ENCODE data around the gene INPP5A. TPM values are rescaled to one million over a fixed set of nuclear protein-coding genes. Genes with fewer than 3 reads are reported as not detected.
"Not testable (repeated sequence)": the region's sequence is repeated elsewhere in the genome, so short reads cannot be mapped to it uniquely, and the experiment has no call there.

Gene INPP5A
- total and polyA plus RNA-seq, 2 donors (not counting 1 experiment from before 2014, with no cell fraction given): 9.3 to 87.8 TPM

- H3K27ac ChIP-seq (ENCODE audit: low read length in 2 of 2); intact Hi-C loops (cut with micrococcal nuclease); H2AFZ ChIP-seq (ENCODE audit: insufficient read depth, low read depth, low read length, poor library complexity, severe bottlenecking); H3K4me1 Mint-ChIP-seq; H3K9ac ChIP-seq (ENCODE audit: low read length); H3K9me3 Mint-ChIP-seq (ENCODE audit: insufficient read depth); H3K79me2 ChIP-seq (ENCODE audit: control insufficient read depth, insufficient read depth, low read length); ATAC-seq (ENCODE audit: low read depth); H3K36me3 ChIP-seq (replicated peaks in 1 of 2; ENCODE audit: control extremely low read depth in 1 of 2, control insufficient read depth in 1 of 2, extremely low read depth in 1 of 2, insufficient read depth in 2 of 2, low read length in 1 of 2); H3K27me3 ChIP-seq (replicated peaks in 1 of 4; ENCODE audit: control extremely low read depth in 1 of 4, control insufficient read depth in 3 of 4, insufficient read depth in 4 of 4, low read length in 3 of 4); CTCF ChIA-PET; H3K4me3 ChIP-seq (ENCODE audit: control extremely low read depth in 1 of 5, extremely low read depth in 1 of 5, insufficient read depth in 1 of 5, low read depth in 2 of 5, low read length in 4 of 5); H3K4me2 ChIP-seq (replicated peaks; ENCODE audit: low read depth, low read length, poor library complexity, severe bottlenecking); H3K27ac Mint-ChIP-seq; H3K27me3 Mint-ChIP-seq; H3K4me3 Mint-ChIP-seq; H3K9me3 ChIP-seq (ENCODE audit: control extremely low read depth in 1 of 3, control insufficient read depth in 2 of 3, insufficient read depth in 1 of 3, low read length in 2 of 3); DNase-seq; POLR2A ChIA-PET; H4K20me1 ChIP-seq (ENCODE audit: control insufficient read depth, insufficient read depth, low read length, poor library complexity, severe bottlenecking); H3K4me1 ChIP-seq (ENCODE audit: control insufficient read depth in 2 of 2, insufficient read depth in 2 of 2, low read length in 2 of 2): not testable (repeated sequence)
- 74% methylated on average over 11 of the region's 23 CpGs for WGBS (ENCODE audit: insufficient coverage)
These were observed 32.0 kb upstream of the INPP5A start for GRCh38 chr10:132505546-132505945.

- intact Hi-C loops (cut with micrococcal nuclease): no loop called here
- Histone ChIP-seq H3K4me3 (ENCODE audit: control extremely low read depth in 1 of 5, extremely low read depth in 1 of 5, insufficient read depth in 1 of 5, low read depth in 2 of 5, low read length in 4 of 5) (no peak overlapping the region), H3K79me2 (ENCODE audit: control insufficient read depth, insufficient read depth, low read length) (no peaks in the 10 kb centered on the region), H3K27ac (ENCODE audit: low read length in 2 of 2) (no peak overlapping the region), H3K9ac (ENCODE audit: low read length) (no peak overlapping the region), H3K4me2 (replicated peaks; ENCODE audit: low read depth, low read length, poor library complexity, severe bottlenecking) (no peak overlapping the region), H3K27me3 (replicated peaks in 1 of 4; ENCODE audit: control extremely low read depth in 1 of 4, control insufficient read depth in 3 of 4, insufficient read depth in 4 of 4, low read length in 3 of 4) (peaks cover 0 to 4% (median 2%) of the 10 kb centered on the region in 4 experiments), H2AFZ (ENCODE audit: insufficient read depth, low read depth, low read length, poor library complexity, severe bottlenecking) (no peak overlapping the region), H3K36me3 (replicated peaks in 1 of 2; ENCODE audit: control extremely low read depth in 1 of 2, control insufficient read depth in 1 of 2, extremely low read depth in 1 of 2, insufficient read depth in 2 of 2, low read length in 1 of 2) (no peaks in the 10 kb centered on the region), H4K20me1 (ENCODE audit: control insufficient read depth, insufficient read depth, low read length, poor library complexity, severe bottlenecking) (no peaks in the 10 kb centered on the region), H3K4me1 (ENCODE audit: control insufficient read depth in 2 of 2, insufficient read depth in 2 of 2, low read length in 2 of 2) (no peaks in the 10 kb centered on the region), H3K9me3 (ENCODE audit: control extremely low read depth in 1 of 3, control insufficient read depth in 2 of 3, insufficient read depth in 1 of 3, low read length in 2 of 3) (no peaks in the 10 kb centered on the region)
- Mint-ChIP-seq H3K27me3 (no peaks in the 10 kb centered on the region), H3K9me3 (ENCODE audit: insufficient read depth) (no peaks in the 10 kb centered on the region), H3K27ac (no peak overlapping the region), H3K4me1 (no peaks in the 10 kb centered on the region), H3K4me3 (no peak overlapping the region)
- ATAC-seq (ENCODE audit: low read depth) (no peak), DNase-seq (no peak)
- POLR2A ChIA-PET: no interaction called here
- TF ChIP-seq CTCF (IDR thresholded peaks at IDR 0.05) (no peak), EZH2 (IDR thresholded peaks at IDR 0.05; ENCODE audit: borderline replicate concordance, insufficient read depth, low read depth, low read length, poor library complexity, severe bottlenecking) (no peak)
- 83% methylated on average over 9 of the region's 11 CpGs for WGBS (ENCODE audit: insufficient coverage)
- CTCF ChIA-PET: no interaction called here
These were observed 30.7 kb upstream of the INPP5A start for GRCh38 chr10:132506711-132507408.
